Esophagus muscularis mucosa (tissue), 3 donors: ENCODE measurements around the gene EHBP1.

ENCODE experiments used
- EP300 ChIP-seq: sonication (generic); formaldehyde crosslinking; IDR thresholded peaks from one replicate; pipeline ENCODE4 v1.6.1; 2017; ENCODE audit warnings: antibody characterized with exemption
- TF ChIP-seq, protein P1 (sequence below), 3 experiments: fragments of 200-600 bp in 2 of 3; fragments of 450-650 bp in 1 of 3; sonication (generic) in 2 of 3; IDR thresholded peaks; one replicate each; pipeline ENCODE4 v1.5.1; 2017 to 2019; ENCODE audit warnings: antibody characterized with exemption in 3 of 3, mild to moderate bottlenecking in 2 of 3, moderate library complexity in 1 of 3

DNA sequence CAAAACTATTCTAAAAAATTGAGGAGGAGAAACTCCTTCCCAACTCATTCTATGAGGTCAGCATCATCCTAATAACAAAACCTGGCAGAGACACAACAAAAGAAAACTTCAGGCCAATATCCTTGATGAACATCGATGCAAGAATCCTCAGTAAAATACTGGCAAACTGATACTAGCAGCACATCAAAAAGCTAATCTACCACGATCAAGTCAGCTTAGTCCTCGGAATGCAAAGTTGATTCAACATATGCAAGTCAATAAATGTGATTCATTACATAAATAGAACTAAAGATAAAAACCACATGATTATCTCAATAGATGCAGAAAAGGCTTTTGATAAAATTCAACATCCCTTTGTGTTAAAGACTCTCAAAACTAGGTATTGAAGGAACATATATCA lies 63.1 kb downstream of the EHBP1 start:
- TF ChIP-seq, protein P1, sequence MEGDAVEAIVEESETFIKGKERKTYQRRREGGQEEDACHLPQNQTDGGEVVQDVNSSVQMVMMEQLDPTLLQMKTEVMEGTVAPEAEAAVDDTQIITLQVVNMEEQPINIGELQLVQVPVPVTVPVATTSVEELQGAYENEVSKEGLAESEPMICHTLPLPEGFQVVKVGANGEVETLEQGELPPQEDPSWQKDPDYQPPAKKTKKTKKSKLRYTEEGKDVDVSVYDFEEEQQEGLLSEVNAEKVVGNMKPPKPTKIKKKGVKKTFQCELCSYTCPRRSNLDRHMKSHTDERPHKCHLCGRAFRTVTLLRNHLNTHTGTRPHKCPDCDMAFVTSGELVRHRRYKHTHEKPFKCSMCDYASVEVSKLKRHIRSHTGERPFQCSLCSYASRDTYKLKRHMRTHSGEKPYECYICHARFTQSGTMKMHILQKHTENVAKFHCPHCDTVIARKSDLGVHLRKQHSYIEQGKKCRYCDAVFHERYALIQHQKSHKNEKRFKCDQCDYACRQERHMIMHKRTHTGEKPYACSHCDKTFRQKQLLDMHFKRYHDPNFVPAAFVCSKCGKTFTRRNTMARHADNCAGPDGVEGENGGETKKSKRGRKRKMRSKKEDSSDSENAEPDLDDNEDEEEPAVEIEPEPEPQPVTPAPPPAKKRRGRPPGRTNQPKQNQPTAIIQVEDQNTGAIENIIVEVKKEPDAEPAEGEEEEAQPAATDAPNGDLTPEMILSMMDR (IDR thresholded peaks at IDR 0.05): no peak
- TF ChIP-seq EP300: no peak
